HG02763 (cell line): ENCODE measurements around the gene SORL1.

Experiments
- ATAC-seq: cut with Tn5 transposase; IDR thresholded peaks from one replicate; pipeline ENCODE4 v1.9.1; 2021; ENCODE audit warnings: mild to moderate bottlenecking, moderate library complexity; ENCODE audit not compliant: unreplicated experiment

SORL1 gene

GRCh38 chr11:121672630-121673487 is 220.7 kb downstream of the SORL1 start:
- no peak for ATAC-seq

GRCh38 chr11:121681550-121682268 is 229.6 kb downstream of the SORL1 start:
- ATAC-seq: no peak
